HEK293 (cell line): ENCODE data around the gene SLFN5.

Source experiments
- CTCF ChIA-PET: fragments of 350-600 bp; formaldehyde crosslinking; extraction: SDS; loops from one replicate; lab custom pipeline; 2021; ENCODE audit warnings: antibody characterized with exemption; lab: Yijun Ruan, JAX
- POLR2A ChIA-PET: fragments of 300-600 bp; formaldehyde crosslinking; extraction: SDS; loops from one replicate; lab custom pipeline; 2020; ENCODE audit warnings: antibody characterized with exemption, inconsistent platforms; lab: Yijun Ruan, JAX
- H3K27ac ChIP-seq: fragments of 200-500 bp; sonication (Bioruptor generic); 2 replicates; pipeline ENCODE4 v1.5.1; 2014; ENCODE audit warnings: low read depth, low read length, control low read depth, inconsistent platforms; ENCODE audit errors: extremely low read depth
- H3K36me3 ChIP-seq, 2 experiments: fragments of 200-500 bp in 1 of 2; sonication (Bioruptor generic) in 1 of 2; 1 replicate in 1 of 2; 2 replicates in 1 of 2; pipeline ENCODE4 v1.5.1; 2014 to 2017; ENCODE audit warnings: inconsistent platforms in 2 of 2, low read length in 2 of 2; ENCODE audit not compliant: control insufficient read depth in 2 of 2, insufficient read depth in 1 of 2
- H3K4me1 ChIP-seq: fragments of 200-500 bp; sonication (Bioruptor generic); 2 replicates; pipeline ENCODE4 v1.5.1; 2014; ENCODE audit warnings: mild to moderate bottlenecking, low read length, inconsistent platforms; ENCODE audit not compliant: control insufficient read depth, insufficient read depth
- H3K4me3 ChIP-seq: 2 replicates; pipeline ENCODE4 v1.5.1; 2011; ENCODE audit warnings: low read depth, mild to moderate bottlenecking, control low read depth, low read length, moderate library complexity
- H3K9me3 ChIP-seq: fragments of 200-500 bp; sonication (Bioruptor generic); 2 replicates; pipeline ENCODE4 v1.5.1; 2014; ENCODE audit warnings: low read depth, low read length, inconsistent platforms; ENCODE audit not compliant: control insufficient read depth, insufficient read depth
- FEZF1 ChIP-seq: fragments of 450-650 bp; formaldehyde crosslinking; IDR thresholded peaks from 2 replicates; pipeline ENCODE4 v1.5.1; 2016; ENCODE audit warnings: missing biosample characterization, missing genetic modification characterization
- GLIS1 ChIP-seq: fragments of 450-650 bp; formaldehyde crosslinking; IDR thresholded peaks from 2 replicates; pipeline ENCODE4 v1.5.1; 2016; ENCODE audit warnings: missing biosample characterization, missing genetic modification characterization
- HOXD13 ChIP-seq: sonication (generic); formaldehyde crosslinking; IDR thresholded peaks from 2 replicates; pipeline ENCODE4 v1.8.0; 2022; ENCODE audit warnings: missing genetic modification reagents, borderline replicate concordance
- KLF16 ChIP-seq: fragments of 450-650 bp; formaldehyde crosslinking; IDR thresholded peaks from 2 replicates; pipeline ENCODE4 v1.5.1; 2017; ENCODE audit warnings: missing biosample characterization, missing genetic modification characterization
- OVOL3 ChIP-seq: fragments of 450-650 bp; formaldehyde crosslinking; IDR thresholded peaks from 2 replicates; pipeline ENCODE4 v1.5.1; 2016; ENCODE audit warnings: missing biosample characterization, missing genetic modification characterization
- SP7 ChIP-seq: fragments of 450-650 bp; formaldehyde crosslinking; IDR thresholded peaks from 2 replicates; pipeline ENCODE4 v1.5.1; 2016; ENCODE audit warnings: missing biosample characterization, missing genetic modification characterization
- ZBTB48 ChIP-seq: fragments of 450-650 bp; formaldehyde crosslinking; IDR thresholded peaks from 2 replicates; pipeline ENCODE4 v1.5.1; 2016; ENCODE audit warnings: missing biosample characterization, missing genetic modification characterization
- ZFP69B ChIP-seq: fragments of 450-650 bp; formaldehyde crosslinking; IDR thresholded peaks from 2 replicates; pipeline ENCODE4 v1.5.1; 2016; ENCODE audit warnings: missing biosample characterization, missing genetic modification characterization
- ZIC2 ChIP-seq: fragments of 450-650 bp; formaldehyde crosslinking; IDR thresholded peaks from 2 replicates; pipeline ENCODE4 v1.5.1; 2016; ENCODE audit warnings: missing biosample characterization, missing genetic modification characterization
- ZNF114 ChIP-seq: fragments of 450-650 bp; formaldehyde crosslinking; IDR thresholded peaks from 2 replicates; pipeline ENCODE4 v1.5.0; 2017; ENCODE audit warnings: missing biosample characterization, missing genetic modification characterization
- ZNF132 ChIP-seq: fragments of 450-650 bp; formaldehyde crosslinking; IDR thresholded peaks from 2 replicates; pipeline ENCODE4 v1.5.1; 2017; ENCODE audit warnings: missing biosample characterization, missing genetic modification characterization, borderline replicate concordance
- ZNF239 ChIP-seq: fragments of 450-650 bp; formaldehyde crosslinking; IDR thresholded peaks from 2 replicates; pipeline ENCODE4 v1.5.1; 2016; ENCODE audit warnings: missing biosample characterization, missing genetic modification characterization
- ZNF292 ChIP-seq: fragments of 450-650 bp; formaldehyde crosslinking; IDR thresholded peaks from 2 replicates; pipeline ENCODE4 v1.5.1; 2016; ENCODE audit warnings: low read depth, missing biosample characterization, missing genetic modification characterization, borderline replicate concordance
- ZNF311 ChIP-seq: fragments of 450-650 bp; formaldehyde crosslinking; IDR thresholded peaks from 2 replicates; pipeline ENCODE4 v1.5.1; 2017; ENCODE audit warnings: missing biosample characterization, missing genetic modification characterization, borderline replicate concordance
- ZNF423 ChIP-seq: fragments of 450-650 bp; formaldehyde crosslinking; IDR thresholded peaks from 2 replicates; pipeline ENCODE4 v1.5.1; 2016; ENCODE audit warnings: missing biosample characterization, missing genetic modification characterization
- ZNF548 ChIP-seq: fragments of 450-650 bp; formaldehyde crosslinking; IDR thresholded peaks from 2 replicates; pipeline ENCODE4 v1.5.1; 2016; ENCODE audit warnings: missing biosample characterization, missing genetic modification characterization
- ZNF561 ChIP-seq: fragments of 450-650 bp; IDR thresholded peaks from 2 replicates; pipeline ENCODE4 v1.5.1; 2018; ENCODE audit warnings: missing biosample characterization, missing genetic modification characterization, borderline replicate concordance
- ZNF600 ChIP-seq: fragments of 450-650 bp; formaldehyde crosslinking; IDR thresholded peaks from 2 replicates; pipeline ENCODE4 v1.5.1; 2016; ENCODE audit warnings: missing biosample characterization, missing genetic modification characterization
- ZNF629 ChIP-seq: fragments of 450-650 bp; formaldehyde crosslinking; IDR thresholded peaks from 2 replicates; pipeline ENCODE4 v1.5.1; 2017; ENCODE audit warnings: missing biosample characterization, missing genetic modification characterization
- ZNF701 ChIP-seq: fragments of 450-650 bp; formaldehyde crosslinking; IDR thresholded peaks from 2 replicates; pipeline ENCODE4 v1.5.1; 2016; ENCODE audit warnings: missing biosample characterization, missing genetic modification characterization
- ZNF76 ChIP-seq: fragments of 450-650 bp; formaldehyde crosslinking; IDR thresholded peaks from 2 replicates; pipeline ENCODE4; 2016; ENCODE audit warnings: low read depth, missing biosample characterization, missing genetic modification characterization, borderline replicate concordance
- TF ChIP-seq, protein P1 (sequence below): fragments of 450-650 bp; formaldehyde crosslinking; IDR thresholded peaks from 2 replicates; pipeline ENCODE4 v1.5.1; 2017; ENCODE audit warnings: missing biosample characterization, missing genetic modification characterization
- TF ChIP-seq, protein P2 (sequence below): fragments of 450-650 bp; formaldehyde crosslinking; IDR thresholded peaks from 2 replicates; pipeline ENCODE4 v1.5.1; 2016; ENCODE audit warnings: missing biosample characterization, missing genetic modification characterization
- TF ChIP-seq, protein P3 (sequence below): fragments of 450-650 bp; IDR thresholded peaks from 2 replicates; pipeline ENCODE4 v1.5.1; 2018; ENCODE audit warnings: missing biosample characterization, missing genetic modification characterization
- TF ChIP-seq, protein P4 (sequence below): fragments of 450-650 bp; formaldehyde crosslinking; IDR thresholded peaks from 2 replicates; pipeline ENCODE4 v1.5.1; 2017; ENCODE audit warnings: missing biosample characterization, missing genetic modification characterization

The SLFN5 gene

DNA sequence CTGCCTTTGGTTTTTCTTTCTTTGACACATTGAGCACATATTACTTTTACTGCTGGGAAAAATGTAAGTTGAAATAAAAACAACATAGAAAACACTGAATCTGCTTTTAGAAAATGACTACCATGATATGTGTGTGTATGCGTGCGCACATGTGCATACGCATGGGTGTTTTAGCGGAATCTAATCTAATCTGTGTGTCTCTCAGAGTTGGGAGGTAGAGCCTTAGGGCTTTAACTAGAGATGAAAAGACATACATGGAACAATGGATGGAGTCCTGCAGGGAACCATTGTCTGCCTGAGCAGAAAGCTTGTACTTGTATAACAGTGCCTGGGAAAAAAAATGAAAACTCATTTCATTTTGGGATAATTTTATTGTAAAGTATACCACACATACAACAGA is 12.4 kb downstream of the SLFN5 start:
- ChIA-PET POLR2A (no interaction called here), CTCF (interaction anchor here (0.7 kb wide), 1 partner anchor 114 kb away, joined by 3 read pairs; no protein-coding TSS in a partner anchor)
- no peak overlapping the region for H3K27ac ChIP-seq
- H3K4me1 ChIP-seq: peaks cover 22% of the 10 kb centered on the region
- H3K4me3 ChIP-seq: no peak overlapping the region
- peaks cover 0 to 11% of the 10 kb centered on the region in 2 experiments; a peak in 1 of 3 replicates for H3K36me3 ChIP-seq
- TF ChIP-seq OVOL3 (tag by site-specific recombination): no peak
- H3K9me3 ChIP-seq: no peaks in the 10 kb centered on the region

DNA sequence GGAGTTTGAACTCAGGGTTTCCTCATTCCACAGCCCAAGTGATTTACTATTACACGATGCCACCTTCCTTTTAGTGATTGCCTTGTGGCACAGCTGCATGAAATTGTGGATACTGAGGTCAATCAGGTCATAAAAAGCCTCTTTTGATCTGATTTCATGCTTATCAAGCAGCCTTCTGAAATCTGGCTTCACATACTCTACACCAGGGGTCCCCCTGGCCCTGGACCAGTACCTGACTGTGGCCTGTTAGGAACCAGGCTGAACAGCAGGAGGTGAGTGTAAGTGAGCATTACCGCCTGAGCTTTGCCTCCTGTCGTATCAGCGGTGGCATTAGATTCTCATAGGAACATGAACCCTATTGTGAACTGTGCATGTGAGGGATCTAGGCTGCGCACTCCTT is 13.8 kb downstream of the SLFN5 start:
- no peak overlapping the region for H3K4me3 ChIP-seq
- TF ChIP-seq ZIC2 (tag by site-specific recombination) (peak; percentile 84), ZNF600 (tag by site-specific recombination) (0 out of 2 replicates have a peak, but pooled peaks have one; percentile 39), GLIS1 (tag by site-specific recombination) (peak; percentile 50; the same call in 1 of the 2 replicates), ZNF114 (tag by site-specific recombination) (no peak), FEZF1 (tag by site-specific recombination) (peak; percentile 15; the same call in 1 of the 2 replicates)
- TF ChIP-seq, protein P1, sequence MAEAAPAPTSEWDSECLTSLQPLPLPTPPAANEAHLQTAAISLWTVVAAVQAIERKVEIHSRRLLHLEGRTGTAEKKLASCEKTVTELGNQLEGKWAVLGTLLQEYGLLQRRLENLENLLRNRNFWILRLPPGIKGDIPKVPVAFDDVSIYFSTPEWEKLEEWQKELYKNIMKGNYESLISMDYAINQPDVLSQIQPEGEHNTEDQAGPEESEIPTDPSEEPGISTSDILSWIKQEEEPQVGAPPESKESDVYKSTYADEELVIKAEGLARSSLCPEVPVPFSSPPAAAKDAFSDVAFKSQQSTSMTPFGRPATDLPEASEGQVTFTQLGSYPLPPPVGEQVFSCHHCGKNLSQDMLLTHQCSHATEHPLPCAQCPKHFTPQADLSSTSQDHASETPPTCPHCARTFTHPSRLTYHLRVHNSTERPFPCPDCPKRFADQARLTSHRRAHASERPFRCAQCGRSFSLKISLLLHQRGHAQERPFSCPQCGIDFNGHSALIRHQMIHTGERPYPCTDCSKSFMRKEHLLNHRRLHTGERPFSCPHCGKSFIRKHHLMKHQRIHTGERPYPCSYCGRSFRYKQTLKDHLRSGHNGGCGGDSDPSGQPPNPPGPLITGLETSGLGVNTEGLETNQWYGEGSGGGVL (tag by site-specific recombination): no peak
- TF ChIP-seq, protein P2, sequence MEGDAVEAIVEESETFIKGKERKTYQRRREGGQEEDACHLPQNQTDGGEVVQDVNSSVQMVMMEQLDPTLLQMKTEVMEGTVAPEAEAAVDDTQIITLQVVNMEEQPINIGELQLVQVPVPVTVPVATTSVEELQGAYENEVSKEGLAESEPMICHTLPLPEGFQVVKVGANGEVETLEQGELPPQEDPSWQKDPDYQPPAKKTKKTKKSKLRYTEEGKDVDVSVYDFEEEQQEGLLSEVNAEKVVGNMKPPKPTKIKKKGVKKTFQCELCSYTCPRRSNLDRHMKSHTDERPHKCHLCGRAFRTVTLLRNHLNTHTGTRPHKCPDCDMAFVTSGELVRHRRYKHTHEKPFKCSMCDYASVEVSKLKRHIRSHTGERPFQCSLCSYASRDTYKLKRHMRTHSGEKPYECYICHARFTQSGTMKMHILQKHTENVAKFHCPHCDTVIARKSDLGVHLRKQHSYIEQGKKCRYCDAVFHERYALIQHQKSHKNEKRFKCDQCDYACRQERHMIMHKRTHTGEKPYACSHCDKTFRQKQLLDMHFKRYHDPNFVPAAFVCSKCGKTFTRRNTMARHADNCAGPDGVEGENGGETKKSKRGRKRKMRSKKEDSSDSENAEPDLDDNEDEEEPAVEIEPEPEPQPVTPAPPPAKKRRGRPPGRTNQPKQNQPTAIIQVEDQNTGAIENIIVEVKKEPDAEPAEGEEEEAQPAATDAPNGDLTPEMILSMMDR: peak; percentile 71
- ChIA-PET CTCF (interaction anchor here (0.6 to 1.2 kb wide), 4 partner anchors 9 to 174 kb away, joined by 3 to 8 read pairs (median 7); no protein-coding TSS in a partner anchor), POLR2A (interaction anchor here (1.0 to 2.2 kb wide), 4 partner anchors 8 to 117 kb away, joined by 3 to 27 read pairs (median 7); partner anchors contain the start of genes SLFN11 and SLFN5)
- H3K27ac ChIP-seq: no peak overlapping the region; the same call in 1 of the 2 replicates
- H3K9me3 ChIP-seq: no peaks in the 10 kb centered on the region
- H3K36me3 ChIP-seq: peaks cover 4 to 15% of the 10 kb centered on the region in 2 experiments; a peak in 2 of 3 replicates
- peaks cover 22% of the 10 kb centered on the region for H3K4me1 ChIP-seq

DNA sequence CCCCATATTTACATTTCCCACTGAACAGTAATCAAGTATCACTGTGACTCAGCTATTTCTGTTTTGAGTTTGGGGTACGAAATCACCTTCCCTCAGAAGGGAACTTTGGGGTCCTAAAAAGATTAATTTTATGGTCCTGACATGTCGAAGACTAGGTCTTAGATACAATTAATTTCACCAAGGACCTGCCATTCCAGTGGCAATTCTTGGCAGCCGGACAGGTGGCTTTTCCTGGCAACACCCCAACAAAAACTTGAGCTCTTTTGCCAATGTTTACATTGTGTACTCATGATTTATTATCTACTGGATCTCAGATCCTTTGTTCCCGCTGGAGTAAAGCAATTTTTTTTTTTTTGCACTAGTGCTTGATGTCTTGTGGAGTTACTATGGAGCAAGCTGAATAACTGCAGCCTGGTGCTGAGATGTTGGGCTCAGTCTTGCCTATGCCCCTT is 14.4 kb downstream of the SLFN5 start:
- POLR2A ChIA-PET: interaction anchor here (0.7 to 2.2 kb wide), 6 partner anchors 9 to 116 kb away, joined by 3 to 27 read pairs (median 3); partner anchors contain the start of genes SLFN11 and SLFN5
- Histone ChIP-seq H3K36me3 (peaks cover 5 to 15% of the 10 kb centered on the region in 2 experiments; a peak in 2 of 3 replicates), H3K9me3 (no peaks in the 10 kb centered on the region), H3K4me3 (no peak overlapping the region), H3K27ac (no peak overlapping the region), H3K4me1 (peaks cover 22% of the 10 kb centered on the region)
- CTCF ChIA-PET: interaction anchor here (0.6 to 1.2 kb wide), 6 partner anchors 9 to 310 kb away, joined by 3 to 8 read pairs (median 6); no protein-coding TSS in a partner anchor
- TF ChIP-seq ZNF311 (tag by site-specific recombination) (no peak), ZFP69B (peak; percentile 38; the same call in 1 of the 2 replicates), KLF16 (no peak), ZBTB48 (no peak), ZNF629 (tag by site-specific recombination) (peak; percentile 79), ZNF548 (tag by site-specific recombination) (no peak), ZNF423 (tag by site-specific recombination) (no peak), ZNF292 (no peak), ZNF701 (tag by site-specific recombination) (no peak), ZNF239 (no peak), HOXD13 (CRISPR knock-in tag) (no peak), ZNF76 (tag by site-specific recombination) (no peak), ZNF561 (peak; percentile 74; the same call in 1 of the 2 replicates), ZNF132 (tag by site-specific recombination) (no peak), SP7 (peak; percentile 90)
- TF ChIP-seq, protein P3, sequence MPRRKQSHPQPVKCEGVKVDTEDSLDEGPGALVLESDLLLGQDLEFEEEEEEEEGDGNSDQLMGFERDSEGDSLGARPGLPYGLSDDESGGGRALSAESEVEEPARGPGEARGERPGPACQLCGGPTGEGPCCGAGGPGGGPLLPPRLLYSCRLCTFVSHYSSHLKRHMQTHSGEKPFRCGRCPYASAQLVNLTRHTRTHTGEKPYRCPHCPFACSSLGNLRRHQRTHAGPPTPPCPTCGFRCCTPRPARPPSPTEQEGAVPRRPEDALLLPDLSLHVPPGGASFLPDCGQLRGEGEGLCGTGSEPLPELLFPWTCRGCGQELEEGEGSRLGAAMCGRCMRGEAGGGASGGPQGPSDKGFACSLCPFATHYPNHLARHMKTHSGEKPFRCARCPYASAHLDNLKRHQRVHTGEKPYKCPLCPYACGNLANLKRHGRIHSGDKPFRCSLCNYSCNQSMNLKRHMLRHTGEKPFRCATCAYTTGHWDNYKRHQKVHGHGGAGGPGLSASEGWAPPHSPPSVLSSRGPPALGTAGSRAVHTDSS (tag by site-specific recombination): no peak; the same call in 1 of the 2 replicates
- TF ChIP-seq, protein P4, sequence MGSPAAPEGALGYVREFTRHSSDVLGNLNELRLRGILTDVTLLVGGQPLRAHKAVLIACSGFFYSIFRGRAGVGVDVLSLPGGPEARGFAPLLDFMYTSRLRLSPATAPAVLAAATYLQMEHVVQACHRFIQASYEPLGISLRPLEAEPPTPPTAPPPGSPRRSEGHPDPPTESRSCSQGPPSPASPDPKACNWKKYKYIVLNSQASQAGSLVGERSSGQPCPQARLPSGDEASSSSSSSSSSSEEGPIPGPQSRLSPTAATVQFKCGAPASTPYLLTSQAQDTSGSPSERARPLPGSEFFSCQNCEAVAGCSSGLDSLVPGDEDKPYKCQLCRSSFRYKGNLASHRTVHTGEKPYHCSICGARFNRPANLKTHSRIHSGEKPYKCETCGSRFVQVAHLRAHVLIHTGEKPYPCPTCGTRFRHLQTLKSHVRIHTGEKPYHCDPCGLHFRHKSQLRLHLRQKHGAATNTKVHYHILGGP (tag by site-specific recombination): no peak
